Measurements from ENCODE around the gene PEX19.

PEX19 gene

DNA sequence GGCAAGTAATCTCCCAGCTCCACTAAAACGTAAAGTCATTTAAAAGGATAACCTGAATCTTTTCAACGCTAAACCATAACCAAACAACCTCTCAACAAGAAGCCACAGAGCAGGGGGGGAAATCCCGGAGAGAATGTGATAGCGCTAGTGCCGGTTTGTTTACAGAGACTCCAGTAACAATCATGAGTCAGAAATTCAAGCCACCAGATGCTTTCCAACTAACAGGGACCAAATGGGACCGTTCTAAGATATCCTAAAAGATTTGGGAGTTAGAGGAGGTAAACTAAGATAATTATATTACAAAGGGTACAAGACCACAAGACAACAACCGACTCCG is 23.4 kb downstream of the PEX19 start:
- H3K4me3 ChIP-seq (ENCODE audit: low read depth, low read length), result peak overlapping the region; percentile 100
- TF ChIP-seq, protein P1, sequence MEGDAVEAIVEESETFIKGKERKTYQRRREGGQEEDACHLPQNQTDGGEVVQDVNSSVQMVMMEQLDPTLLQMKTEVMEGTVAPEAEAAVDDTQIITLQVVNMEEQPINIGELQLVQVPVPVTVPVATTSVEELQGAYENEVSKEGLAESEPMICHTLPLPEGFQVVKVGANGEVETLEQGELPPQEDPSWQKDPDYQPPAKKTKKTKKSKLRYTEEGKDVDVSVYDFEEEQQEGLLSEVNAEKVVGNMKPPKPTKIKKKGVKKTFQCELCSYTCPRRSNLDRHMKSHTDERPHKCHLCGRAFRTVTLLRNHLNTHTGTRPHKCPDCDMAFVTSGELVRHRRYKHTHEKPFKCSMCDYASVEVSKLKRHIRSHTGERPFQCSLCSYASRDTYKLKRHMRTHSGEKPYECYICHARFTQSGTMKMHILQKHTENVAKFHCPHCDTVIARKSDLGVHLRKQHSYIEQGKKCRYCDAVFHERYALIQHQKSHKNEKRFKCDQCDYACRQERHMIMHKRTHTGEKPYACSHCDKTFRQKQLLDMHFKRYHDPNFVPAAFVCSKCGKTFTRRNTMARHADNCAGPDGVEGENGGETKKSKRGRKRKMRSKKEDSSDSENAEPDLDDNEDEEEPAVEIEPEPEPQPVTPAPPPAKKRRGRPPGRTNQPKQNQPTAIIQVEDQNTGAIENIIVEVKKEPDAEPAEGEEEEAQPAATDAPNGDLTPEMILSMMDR (IDR thresholded peaks at IDR 0.05; ENCODE audit: control insufficient read depth, extremely low read depth, insufficient read depth), result no peak
- DNase-seq (ENCODE audit: low read depth), result peak; percentile 61

DNA sequence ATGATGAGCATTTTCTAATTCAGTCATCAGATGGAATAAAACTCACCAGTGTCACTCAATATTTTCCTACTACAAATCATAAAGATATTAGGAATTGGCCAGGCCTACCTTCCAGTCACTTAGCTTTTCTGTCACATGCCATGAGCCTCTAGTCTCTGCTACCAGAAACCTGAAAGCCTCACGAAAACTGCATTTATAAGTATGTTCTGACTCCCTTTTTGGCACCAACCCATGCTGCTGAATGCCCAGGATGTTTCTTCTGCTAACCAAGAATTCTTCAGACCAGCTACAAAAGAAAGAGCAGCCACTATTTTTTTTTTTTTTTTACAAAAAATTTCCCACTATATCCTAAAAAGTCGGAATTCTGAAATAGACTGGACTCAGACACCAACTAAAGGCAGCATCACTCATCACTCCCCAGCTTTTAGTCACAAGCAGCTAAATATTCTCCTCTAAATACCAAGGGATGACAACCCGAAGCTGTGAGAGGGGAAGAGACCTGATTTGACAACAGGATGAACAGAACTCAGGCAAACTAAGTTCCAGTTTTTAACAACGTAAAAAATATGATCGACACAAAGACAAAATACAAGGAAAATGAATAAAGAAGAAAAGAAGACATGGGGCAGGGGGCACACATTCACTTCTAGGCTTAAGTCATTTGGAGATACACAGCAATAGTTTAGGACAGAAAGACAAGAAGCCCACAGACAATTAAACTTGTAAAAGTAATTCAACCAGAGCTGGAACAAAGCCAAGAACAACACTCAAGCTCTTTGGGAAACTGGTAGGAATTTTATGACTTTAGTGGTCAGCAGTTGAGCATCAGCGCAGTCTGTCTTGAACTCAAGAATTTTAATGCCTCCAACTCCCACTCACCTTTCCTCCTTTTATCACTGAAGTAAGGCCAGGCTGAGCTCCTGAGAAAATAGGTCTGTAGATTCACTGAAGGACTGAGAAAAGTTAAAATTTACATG is 24.2 kb downstream of the PEX19 start:
- TF ChIP-seq, protein P1 (IDR thresholded peaks at IDR 0.05; ENCODE audit: control insufficient read depth, extremely low read depth, insufficient read depth), result no peak
- peak; percentile 71 for DNase-seq (ENCODE audit: low read depth)
- H3K4me3 ChIP-seq (ENCODE audit: low read depth, low read length), result peak overlapping the region; percentile 100

GRCh38 chr1:160258177-160258798 is 26.6 kb downstream of the PEX19 start:
- H3K4me3 ChIP-seq (ENCODE audit: low read depth, low read length), result no peak overlapping the region
- no peak for DNase-seq (ENCODE audit: low read depth)
- TF ChIP-seq, protein P1 (IDR thresholded peaks at IDR 0.05; ENCODE audit: control insufficient read depth, extremely low read depth, insufficient read depth), result no peak

DNA sequence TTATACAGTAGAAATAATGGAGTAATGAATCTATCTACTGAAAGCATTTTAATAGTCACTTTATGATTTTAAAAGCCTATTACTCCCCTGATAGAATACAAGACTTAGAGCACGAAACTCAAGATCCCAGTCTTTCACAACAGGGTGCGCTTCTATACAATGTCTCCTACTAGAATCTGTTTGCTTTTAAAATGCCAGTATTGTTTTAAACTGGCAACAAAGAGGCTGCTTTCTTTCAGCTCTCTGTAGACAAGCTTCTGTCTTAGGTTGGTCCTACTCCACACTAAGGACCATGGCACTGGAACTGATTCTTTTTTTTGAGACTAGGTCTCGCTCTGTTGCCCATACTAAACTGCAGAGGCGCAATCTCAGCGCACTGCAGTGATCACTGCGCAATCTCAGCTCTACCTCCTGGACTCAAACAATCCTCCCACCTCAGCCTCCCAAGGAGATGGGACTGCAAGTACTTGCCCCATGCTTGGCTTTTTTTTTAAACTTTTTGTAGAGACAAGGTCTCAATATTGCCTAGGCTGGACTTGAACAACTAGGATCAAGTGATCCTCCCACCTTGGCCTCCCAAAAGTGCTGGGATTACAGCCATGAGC is 27.4 kb downstream of the PEX19 start:
- TF ChIP-seq, protein P1 (IDR thresholded peaks at IDR 0.05; ENCODE audit: control insufficient read depth, extremely low read depth, insufficient read depth), result no peak
- DNase-seq (ENCODE audit: low read depth), result no peak
- no peak overlapping the region for H3K4me3 ChIP-seq (ENCODE audit: low read depth, low read length)

DNA sequence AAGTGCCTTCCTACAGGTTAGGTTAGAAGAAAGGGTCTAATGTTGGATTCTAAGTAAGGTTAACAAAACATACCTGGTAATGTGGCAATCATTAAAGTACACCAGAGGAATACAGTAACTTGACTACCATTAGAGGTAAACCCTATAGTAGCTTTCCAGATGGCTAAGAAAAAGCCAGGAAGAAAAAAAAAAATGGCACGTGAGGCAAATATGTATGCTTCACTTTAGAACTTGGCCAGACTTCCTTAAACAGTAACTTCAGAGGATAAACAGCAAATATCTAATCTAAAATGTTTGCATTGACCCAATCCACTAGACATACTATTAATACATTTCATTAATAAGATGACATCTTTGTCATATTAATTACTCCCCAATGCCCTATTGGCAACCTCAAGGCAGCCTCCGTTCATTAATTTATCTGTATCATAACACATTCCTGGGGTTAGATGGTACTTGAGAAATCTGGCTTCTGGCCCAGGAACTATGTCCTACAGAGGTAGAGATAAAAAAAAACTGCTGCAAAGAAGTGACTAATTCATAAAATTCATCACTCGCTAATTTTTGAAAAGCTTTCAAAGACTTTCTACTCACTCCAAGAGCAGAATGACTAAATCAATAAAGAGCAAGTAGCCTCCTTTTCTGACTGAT is 28.4 kb downstream of the PEX19 start:
- TF ChIP-seq, protein P1 (IDR thresholded peaks at IDR 0.05; ENCODE audit: control insufficient read depth, extremely low read depth, insufficient read depth), result no peak
- no peak for DNase-seq (ENCODE audit: low read depth)
- no peak overlapping the region for H3K4me3 ChIP-seq (ENCODE audit: low read depth, low read length)

DNA sequence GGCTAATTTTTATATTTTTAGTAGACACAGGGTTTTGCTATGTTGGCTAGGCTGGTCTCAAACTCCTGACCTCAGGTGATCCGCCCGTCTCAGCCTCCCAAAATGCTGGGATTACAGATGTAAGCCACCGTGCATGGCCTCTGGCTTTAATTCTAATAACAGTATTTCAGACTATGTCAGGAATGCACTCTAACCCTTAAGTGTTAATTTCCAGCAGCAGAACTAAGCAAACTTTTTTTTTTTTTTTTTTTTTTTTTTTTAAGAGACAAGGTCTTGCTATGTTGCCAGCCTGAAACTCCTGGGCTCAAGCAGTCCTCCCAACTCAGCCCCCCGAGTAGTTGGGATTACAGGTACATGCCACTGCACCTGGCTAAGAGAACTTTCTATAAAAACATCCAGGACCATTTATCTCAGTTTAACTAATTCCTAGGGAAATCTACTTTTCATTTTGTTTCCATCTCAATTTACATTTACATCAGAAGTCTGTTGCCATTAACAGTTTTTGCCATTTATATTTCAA is 29.1 kb downstream of the PEX19 start:
- no peak for DNase-seq (ENCODE audit: low read depth)
- H3K4me3 ChIP-seq (ENCODE audit: low read depth, low read length), result no peak overlapping the region
- TF ChIP-seq, protein P1 (IDR thresholded peaks at IDR 0.05; ENCODE audit: control insufficient read depth, extremely low read depth, insufficient read depth), result no peak
